GM21528 (cell line): ENCODE data around the gene GSTA3.
"Not testable (repeated sequence)": the region's sequence is repeated elsewhere in the genome, so short reads cannot be mapped to it uniquely, and the experiment has no call there.

ENCODE experiments used
- ATAC-seq: cut with Tn5 transposase; IDR thresholded peaks from one replicate; pipeline ENCODE4 v1.9.1; 2021; ENCODE audit warnings: mild to moderate bottlenecking, moderate library complexity; ENCODE audit not compliant: unreplicated experiment, low FRiP score

The GSTA3 gene

GRCh38 chr6:52909531-52909930 lies at the start of gene GSTA3:
Gene GSTA3, minus strand, starts transcription at chr6:52909698. Its CDS starts 3,864 bp downstream, at chr6:52905834.
- ATAC-seq = no peak

DNA sequence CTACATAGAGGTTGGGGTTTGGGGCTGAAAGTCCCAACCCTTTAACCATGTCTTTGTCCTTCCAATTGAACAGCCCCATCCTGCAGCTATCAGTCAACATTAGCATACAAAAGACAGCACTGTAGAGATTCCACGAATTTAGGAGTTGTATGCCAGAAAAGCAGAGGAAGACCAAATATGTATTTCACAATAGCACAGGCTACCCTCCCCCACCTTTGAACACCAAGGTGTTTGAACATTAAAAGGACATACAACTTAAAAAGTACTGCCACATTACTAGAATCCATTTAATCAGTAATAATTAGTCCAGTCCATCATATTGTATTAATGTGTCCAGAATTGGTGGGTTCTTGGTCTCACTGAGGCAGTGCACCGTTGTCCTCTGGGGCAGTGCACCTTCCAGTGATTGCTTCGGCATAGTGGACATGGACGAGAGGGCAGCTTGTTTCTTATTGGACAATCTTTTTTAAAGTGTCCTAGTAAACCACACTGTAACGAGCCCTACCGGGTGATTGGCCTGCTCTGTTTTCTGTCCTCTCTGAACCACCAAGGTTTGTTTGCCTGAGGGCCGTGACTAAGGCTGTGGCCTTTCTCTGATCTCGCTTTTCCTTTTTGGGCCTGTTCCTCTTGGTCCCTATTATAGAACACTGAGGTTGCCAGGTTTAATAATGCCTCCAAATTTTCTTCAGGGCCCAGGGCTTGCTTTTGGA lies 49.2 kb upstream of the GSTA3 start:
- ATAC-seq = no peak

GRCh38 chr6:52955871-52956270 lies 46.4 kb upstream of the GSTA3 start:
- no peak for ATAC-seq

- ATAC-seq = no peak
These were observed 44.7 kb upstream of the GSTA3 start for GRCh38 chr6:52953911-52954839.

GRCh38 chr6:52946306-52946705 lies 36.8 kb upstream of the GSTA3 start:
- ATAC-seq = no peak

- not testable (repeated sequence) for ATAC-seq
These were observed 33.3 kb upstream of the GSTA3 start for GRCh38 chr6:52942821-52943220.

DNA sequence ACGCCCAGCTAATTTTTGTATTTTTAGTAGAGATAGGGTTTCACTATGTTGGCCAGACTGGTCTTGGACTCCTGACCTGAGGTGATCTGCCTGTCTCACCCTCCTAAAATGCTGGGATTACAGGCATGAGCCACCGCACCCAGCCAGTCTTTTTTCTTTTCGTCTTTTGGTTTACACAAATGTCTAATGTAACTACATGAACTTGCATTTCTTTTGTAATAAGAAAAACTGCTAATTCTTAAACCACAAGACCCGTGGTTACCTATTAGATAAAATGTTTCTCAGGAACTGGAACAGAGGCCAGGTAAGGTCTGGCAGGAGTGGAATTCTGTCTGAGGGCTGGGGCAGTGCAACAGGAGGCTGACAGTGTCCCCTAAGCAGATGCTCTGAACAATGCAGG lies 32.7 kb upstream of the GSTA3 start:
- no peak for ATAC-seq

DNA sequence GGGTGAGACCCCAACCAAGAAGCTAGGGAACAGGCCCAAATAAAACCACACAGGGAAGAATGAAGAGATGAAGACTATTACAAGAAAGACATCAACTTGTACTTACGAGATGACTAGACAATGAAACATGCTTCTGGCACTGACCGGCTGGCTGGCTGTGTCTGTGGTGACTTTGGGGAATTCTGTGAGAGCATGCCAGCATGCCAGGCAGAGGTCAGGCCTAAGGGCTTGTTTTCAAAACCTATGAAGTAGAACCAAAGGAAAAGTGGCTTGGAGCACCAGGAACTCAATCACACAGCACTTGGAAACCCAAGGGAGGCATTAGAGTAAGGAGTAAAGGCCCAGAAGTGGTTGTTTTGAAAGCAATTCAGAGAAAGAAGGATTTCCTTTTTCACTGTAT lies 28.4 kb upstream of the GSTA3 start:
- no peak for ATAC-seq

- ATAC-seq = no peak
These were observed 24.3 kb upstream of the GSTA3 start for GRCh38 chr6:52933778-52934177.

DNA sequence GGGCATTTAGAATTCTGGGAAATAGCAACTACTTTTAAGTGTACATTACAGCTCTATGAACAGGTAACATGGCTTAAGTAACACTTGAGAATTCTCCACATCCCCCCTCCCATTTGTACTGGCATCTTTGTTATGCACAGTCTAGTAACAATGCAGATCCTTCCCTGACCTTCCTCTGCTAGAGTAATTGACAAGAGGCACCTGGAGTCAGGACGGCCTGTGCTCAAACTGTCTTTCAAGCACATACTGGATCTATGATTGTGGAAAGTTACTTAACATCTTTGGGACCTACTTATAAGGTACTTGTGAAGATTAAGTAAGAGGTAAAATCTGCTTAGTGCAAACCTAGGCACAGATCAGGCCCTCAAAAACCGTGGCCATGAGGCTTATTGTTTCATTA lies 21.9 kb upstream of the GSTA3 start:
- no peak for ATAC-seq

DNA sequence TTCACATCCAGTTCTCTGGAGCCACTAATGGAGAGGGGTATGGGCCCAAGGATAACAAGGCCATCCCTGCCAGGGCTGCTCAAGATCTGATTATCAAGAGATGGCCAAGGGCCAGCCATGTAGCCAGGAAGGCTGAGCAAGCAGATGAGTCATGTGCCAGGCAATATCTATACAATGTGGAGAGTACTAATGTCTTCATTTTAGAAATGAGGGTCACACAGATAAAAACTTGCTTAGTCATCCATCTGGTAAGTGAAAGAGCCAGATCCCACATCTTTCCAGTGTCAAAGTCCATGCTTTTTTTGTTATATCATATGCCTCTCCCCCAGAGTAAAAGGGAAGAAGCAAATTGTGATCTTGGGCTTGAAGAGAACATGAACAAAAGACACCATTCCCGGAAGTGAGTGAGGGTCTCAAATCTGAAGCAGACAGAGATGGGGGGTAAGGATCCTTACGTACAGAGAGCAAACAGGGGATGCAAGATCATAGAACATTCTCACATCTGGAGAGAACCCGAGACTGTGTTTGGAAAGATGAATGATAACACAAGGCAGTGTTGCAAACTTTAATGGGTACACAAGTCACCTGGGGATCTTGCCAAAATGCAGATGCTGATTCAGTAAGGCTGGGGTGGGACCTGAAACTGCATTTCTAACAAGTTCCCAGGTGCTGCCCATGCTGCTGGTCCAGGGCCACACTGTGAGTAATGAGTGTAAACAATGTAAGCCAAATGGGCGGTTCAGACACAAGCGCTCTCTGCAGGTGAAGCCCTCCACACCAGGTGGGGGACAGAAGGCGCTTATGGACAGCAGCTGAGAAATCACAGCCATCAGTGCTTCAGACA lies 20.0 kb upstream of the GSTA3 start:
- no peak for ATAC-seq

DNA sequence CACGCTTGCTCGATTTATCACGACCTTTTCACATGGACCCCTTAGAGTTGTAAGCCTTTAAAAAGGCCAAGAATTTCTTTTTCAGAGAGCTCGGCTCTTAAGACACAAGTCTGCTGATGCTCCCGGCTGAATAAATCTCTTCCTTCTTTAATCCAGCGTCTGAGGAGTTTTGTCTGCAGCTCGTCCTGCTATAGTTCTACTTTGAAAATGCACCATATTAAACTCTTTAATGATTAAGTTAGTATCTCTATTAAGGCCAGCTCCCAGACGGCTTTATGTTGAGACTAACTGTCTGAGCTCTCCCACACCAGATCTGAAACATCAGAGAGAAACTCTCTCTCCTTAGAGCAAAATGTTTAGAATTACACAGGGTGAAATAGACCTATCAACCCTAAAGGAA lies 18.0 kb upstream of the GSTA3 start:
- no peak for ATAC-seq

DNA sequence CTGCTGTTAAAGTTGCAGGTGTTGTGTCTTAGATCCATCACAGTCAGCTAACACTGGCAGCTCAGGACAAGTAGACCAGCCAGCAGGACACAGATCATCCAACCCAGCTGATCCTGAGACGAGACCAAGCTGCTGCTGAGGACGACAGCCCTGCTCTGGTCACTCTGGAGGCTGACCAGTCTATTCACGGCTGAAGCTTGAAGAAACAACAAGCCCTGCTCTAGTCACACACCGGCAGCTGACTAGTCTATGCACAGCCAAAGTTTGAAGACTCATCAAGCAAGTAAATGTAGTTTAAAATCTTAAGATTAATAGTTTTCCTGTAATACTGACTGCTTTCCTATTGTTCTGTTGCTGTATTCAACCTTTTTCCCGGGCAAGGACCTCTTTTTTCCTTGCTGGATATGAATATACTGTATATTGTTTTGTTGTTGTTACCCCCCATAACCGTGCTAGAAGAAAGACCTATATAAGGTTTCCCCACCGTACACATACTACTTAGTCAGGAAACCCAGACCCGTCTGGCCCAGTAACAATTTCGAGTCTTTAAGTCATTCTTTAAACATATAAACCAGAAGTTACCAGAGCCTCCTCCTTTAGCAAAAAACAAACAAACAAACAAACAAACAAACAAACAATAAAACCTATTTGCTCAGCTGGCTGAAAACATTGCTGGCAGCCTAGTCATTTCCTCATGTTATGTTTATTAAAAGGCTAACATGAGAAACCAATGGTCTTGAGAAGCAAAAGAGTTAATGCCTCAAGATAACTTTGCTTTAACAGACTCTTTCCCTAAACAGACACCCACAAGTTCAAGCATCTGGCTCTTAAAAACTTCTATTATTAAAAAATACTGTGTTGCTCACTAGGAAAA lies 16.7 kb upstream of the GSTA3 start:
- ATAC-seq = no peak

DNA sequence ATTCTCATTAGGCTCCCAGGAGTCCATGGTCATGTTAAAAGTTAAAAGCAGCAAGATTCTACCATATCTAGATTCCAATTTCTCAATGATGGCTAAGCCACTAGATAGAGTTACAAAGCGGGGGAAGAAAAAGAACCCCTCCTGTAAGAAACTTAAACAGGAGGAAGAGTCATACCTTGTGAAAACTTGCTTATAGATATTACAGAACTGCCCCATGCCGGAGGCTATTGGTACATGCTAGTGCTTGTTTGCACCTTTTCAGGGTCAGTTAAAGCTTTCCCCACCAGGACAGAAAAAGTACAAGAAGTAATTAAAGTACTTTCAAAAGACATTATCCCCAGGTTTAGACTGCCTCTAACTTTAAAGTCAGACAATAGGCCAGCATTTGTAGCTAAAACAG lies 15.5 kb upstream of the GSTA3 start:
- no peak for ATAC-seq

GRCh38 chr6:52923689-52924088 lies 14.2 kb upstream of the GSTA3 start:
- ATAC-seq = not testable (repeated sequence)

DNA sequence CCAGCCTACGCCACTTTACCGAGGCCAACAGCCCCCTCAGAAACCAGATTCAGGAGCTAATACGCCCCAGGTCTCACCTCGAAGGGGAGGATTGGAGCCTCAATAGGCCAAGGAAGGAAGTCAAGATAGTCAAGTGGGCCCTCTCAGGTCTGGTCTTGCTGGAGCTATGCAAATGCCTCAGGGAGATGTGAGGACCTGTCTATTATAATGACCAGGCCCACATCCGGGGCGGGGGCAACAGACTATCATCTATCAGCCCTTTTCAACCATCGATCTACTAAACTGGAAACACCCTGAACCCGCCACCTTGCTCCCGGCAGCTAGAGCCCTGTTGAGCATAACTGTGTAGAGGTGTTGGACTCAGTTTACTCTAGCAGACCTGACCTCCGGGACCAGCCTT lies 12.7 kb upstream of the GSTA3 start:
- ATAC-seq = no peak

DNA sequence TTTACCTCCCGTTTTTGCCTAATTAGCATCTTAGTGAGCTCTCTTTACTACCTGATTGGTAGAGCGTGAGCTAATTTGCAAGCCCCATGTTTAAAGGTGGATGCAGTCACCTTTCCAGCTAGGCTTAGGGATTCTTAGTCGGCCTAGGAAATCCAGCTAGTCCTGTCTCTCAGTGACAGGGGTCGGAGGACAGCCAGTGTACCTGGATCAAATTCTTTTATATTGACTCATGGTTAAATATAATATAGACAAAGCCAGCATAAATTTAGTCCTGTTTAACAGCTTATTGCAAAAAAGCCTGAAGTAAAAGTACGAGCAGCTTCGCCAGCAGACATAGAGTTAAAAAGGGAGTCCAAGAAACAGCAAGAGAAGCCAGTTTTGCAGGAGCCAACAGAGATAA lies 12.2 kb upstream of the GSTA3 start:
- no peak for ATAC-seq

DNA sequence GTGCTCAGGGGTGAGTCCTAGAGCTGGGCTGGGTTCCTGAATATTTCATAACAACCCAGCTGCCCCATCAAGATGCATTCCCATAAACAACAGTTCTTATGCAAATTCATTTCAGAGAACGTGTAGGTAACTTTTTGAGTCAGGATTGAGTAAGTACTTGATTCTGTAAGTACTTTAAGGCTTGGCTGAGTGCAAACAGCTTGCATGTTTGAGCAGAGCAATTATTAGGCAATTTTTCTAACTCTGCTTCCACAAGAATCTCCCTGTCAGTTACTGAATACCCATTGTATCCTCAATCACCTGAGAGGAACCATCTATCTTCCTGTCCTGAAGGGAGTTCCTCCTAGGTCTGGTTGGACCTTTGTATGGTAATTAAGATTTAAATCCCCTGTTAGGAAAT lies 10.0 kb upstream of the GSTA3 start:
- ATAC-seq = not testable (repeated sequence)

- ATAC-seq = not testable (repeated sequence)
These were observed 9.3 kb upstream of the GSTA3 start for GRCh38 chr6:52918771-52919170.
